H9 (cell line): ENCODE results near the gene WDR55. TPM values are rescaled to one million over a fixed set of nuclear protein-coding genes. Genes with fewer than 3 reads are reported as not detected.
"Not testable (repeated sequence)": the region's sequence is repeated elsewhere in the genome, so short reads cannot be mapped to it uniquely, and the experiment has no call there.

Source experiments
- DNase-seq: peaks from one replicate; pipeline ENCODE4 v3.0.0-alpha.2; 2017
- H2AFZ ChIP-seq: one replicate; pipeline ENCODE4 v1.6.1; 2013; ENCODE audit warnings: mild to moderate bottlenecking, low read length, control low read depth, moderate library complexity
- H2AK5ac ChIP-seq: 2 replicates; pipeline ENCODE4 v1.6.1; 2013; ENCODE audit warnings: low read length, control low read depth, mixed read lengths; ENCODE audit not compliant: insufficient read length
- H2BK120ac ChIP-seq: one replicate; pipeline ENCODE4 v1.6.1; 2013; ENCODE audit warnings: low read depth, mild to moderate bottlenecking, low read length, control low read depth, inconsistent platforms; ENCODE audit not compliant: poor library complexity, severe bottlenecking
- H2BK12ac ChIP-seq: 2 replicates; pipeline ENCODE4 v1.6.1; 2013; ENCODE audit warnings: low read length, control low read depth, mixed read lengths, low read depth; ENCODE audit not compliant: insufficient read length
- H2BK15ac ChIP-seq: 2 replicates; pipeline ENCODE4 v1.6.1; 2013; ENCODE audit warnings: low read depth, low read length, control low read depth
- H2BK20ac ChIP-seq: one replicate; pipeline ENCODE4 v1.6.1; 2013; ENCODE audit warnings: low read depth, mild to moderate bottlenecking, low read length, control low read depth, inconsistent platforms; ENCODE audit not compliant: poor library complexity, severe bottlenecking
- H2BK5ac ChIP-seq: 2 replicates; pipeline ENCODE4 v1.6.1; 2013; ENCODE audit warnings: low read length, control low read depth, mixed read lengths; ENCODE audit not compliant: insufficient read length
- H3K14ac ChIP-seq: 2 replicates; pipeline ENCODE4 v1.6.1; 2013; ENCODE audit warnings: low read length, control low read depth; ENCODE audit not compliant: insufficient read depth
- H3K18ac ChIP-seq: 2 replicates; pipeline ENCODE4 v1.6.1; 2013; ENCODE audit warnings: low read depth, mild to moderate bottlenecking, mixed read lengths, low read length, control low read depth; ENCODE audit not compliant: insufficient read length
- H3K23ac ChIP-seq: 2 replicates; pipeline ENCODE4 v1.6.1; 2013; ENCODE audit warnings: low read length, control low read depth, mixed read lengths, low read depth; ENCODE audit not compliant: insufficient read length
- H3K23me2 ChIP-seq: 2 replicates; pipeline ENCODE4 v1.6.1; 2013; ENCODE audit warnings: low read depth, mild to moderate bottlenecking, mixed read lengths, low read length, control low read depth; ENCODE audit not compliant: insufficient read length, poor library complexity, severe bottlenecking
- H3K27ac ChIP-seq: 2 replicates; pipeline ENCODE4 v1.5.1; 2013; ENCODE audit warnings: low read length, control low read depth, mixed read lengths, low read depth; ENCODE audit not compliant: insufficient read length
- H3K27me3 ChIP-seq: 2 replicates; pipeline ENCODE4 v1.6.1; 2013; ENCODE audit warnings: low read length, control low read depth, inconsistent platforms; ENCODE audit not compliant: insufficient read depth
- H3K4ac ChIP-seq: 2 replicates; pipeline ENCODE4 v1.6.1; 2013; ENCODE audit warnings: low read depth, mild to moderate bottlenecking, control low read depth, inconsistent platforms, low read length, moderate library complexity
- H3K4me1 ChIP-seq: 2 replicates; pipeline ENCODE4 v1.6.1; 2013; ENCODE audit warnings: low read length, control low read depth, inconsistent platforms; ENCODE audit not compliant: insufficient read depth
- H3K4me2 ChIP-seq: 2 replicates; pipeline ENCODE4 v1.6.1; 2013; ENCODE audit warnings: low read length, control low read depth, mixed read lengths; ENCODE audit not compliant: insufficient read length, insufficient read depth
- H3K56ac ChIP-seq: 2 replicates; pipeline ENCODE4 v1.6.1; 2013; ENCODE audit warnings: low read depth, mild to moderate bottlenecking, mixed read lengths, low read length, control low read depth; ENCODE audit not compliant: insufficient read length
- H3K79me1 ChIP-seq: 2 replicates; pipeline ENCODE4 v1.6.1; 2013; ENCODE audit warnings: low read depth, mild to moderate bottlenecking, moderate library complexity, low read length, control low read depth, inconsistent platforms; ENCODE audit not compliant: insufficient read depth, poor library complexity, severe bottlenecking
- H3K79me2 ChIP-seq: 2 replicates; pipeline ENCODE4 v1.6.1; 2013; ENCODE audit warnings: low read length, control low read depth, inconsistent platforms; ENCODE audit not compliant: insufficient read depth
- H3K9ac ChIP-seq: 2 replicates; pipeline ENCODE4 v1.6.1; 2013; ENCODE audit warnings: low read length, control low read depth, mixed read lengths; ENCODE audit not compliant: insufficient read length; ENCODE audit errors: extremely low read depth
- H3K9me3 ChIP-seq: one replicate; pipeline ENCODE4 v1.6.1; 2013; ENCODE audit warnings: low read depth, low read length, inconsistent platforms; ENCODE audit not compliant: control insufficient read depth
- H3T11ph ChIP-seq: one replicate; pipeline ENCODE4 v1.6.1; 2013; ENCODE audit warnings: mild to moderate bottlenecking, low read length, control low read depth, inconsistent platforms
- H4K20me1 ChIP-seq: one replicate; pipeline ENCODE4 v1.6.1; 2013; ENCODE audit not compliant: control insufficient read depth, insufficient read length, insufficient read depth
- H4K5ac ChIP-seq: 2 replicates; pipeline ENCODE4 v1.6.1; 2013; ENCODE audit warnings: low read depth, mild to moderate bottlenecking, mixed read lengths, low read length, control low read depth; ENCODE audit not compliant: insufficient read length
- H4K8ac ChIP-seq: replicated peaks from 2 replicates; pipeline ENCODE4 v1.6.1; 2013; ENCODE audit warnings: low read length, control low read depth, mixed read lengths, low read depth; ENCODE audit not compliant: insufficient read length
- H4K91ac ChIP-seq: 2 replicates; pipeline ENCODE4 v1.6.1; 2013; ENCODE audit warnings: low read depth, mild to moderate bottlenecking, moderate library complexity, mixed read lengths, low read length, control low read depth; ENCODE audit not compliant: insufficient read length
- H3K27ac Mint-ChIP-seq, 3 experiments: 2 replicates in 2 of 3; 3 replicates in 1 of 3; pipeline ENCODE4 v1.8.0; 2020 to 2021; ENCODE audit warnings: mixed read lengths in 3 of 3, mild to moderate bottlenecking in 1 of 3, moderate library complexity in 1 of 3
- H3K27me3 Mint-ChIP-seq: 2 replicates; pipeline ENCODE4 v1.8.0; 2021; ENCODE audit warnings: low read depth, mild to moderate bottlenecking, moderate library complexity, mixed read lengths
- H3K36me3 Mint-ChIP-seq, 3 experiments: 2 replicates in 2 of 3; 3 replicates in 1 of 3; pipeline ENCODE4 v1.8.0; 2020 to 2021; ENCODE audit warnings: low read depth in 3 of 3, mixed read lengths in 3 of 3; ENCODE audit not compliant: insufficient read depth in 1 of 3
- H3K4me1 Mint-ChIP-seq, 2 experiments: 2 replicates each; pipeline ENCODE4 v1.8.0; 2020; ENCODE audit warnings: mixed read lengths in 2 of 2
- H3K4me3 Mint-ChIP-seq, 2 experiments: 2 replicates in 1 of 2; 3 replicates in 1 of 2; pipeline ENCODE4 v1.8.0; 2020 to 2021; ENCODE audit warnings: mild to moderate bottlenecking in 2 of 2, mixed read lengths in 2 of 2, moderate library complexity in 1 of 2
- H3K9me3 Mint-ChIP-seq, 2 experiments: 2 replicates in 1 of 2; 3 replicates in 1 of 2; pipeline ENCODE4 v1.8.0; 2020; ENCODE audit warnings: mild to moderate bottlenecking in 2 of 2, mixed read lengths in 2 of 2, moderate library complexity in 1 of 2
- WGBS: extraction: QIAGEN DNeasy Blood & Tissue Kit; methylation state at CpG from one replicate; pipeline ENCODE4 v1.1.7; 2013; ENCODE audit warnings: missing lambda C conversion rate, low lambda C conversion rate, mixed read lengths; ENCODE audit not compliant: insufficient read length; ENCODE audit errors: extremely low coverage; 5-methylcytosine and 5-hydroxymethylcytosine counted together
- total RNA-seq: library from RNA; stranded (reverse); gene quantifications from 2 replicates; pipeline ENCODE4 v1.2.1, GENCODE V29; 2021
- TF ChIP-seq, protein P1 (sequence below): fragments of 200-600 bp; sonication (generic); conservative IDR thresholded peaks from 3 replicates; pipeline ENCODE4 v1.8.0; 2021; ENCODE audit warnings: antibody characterized with exemption, mild to moderate bottlenecking

WDR55 gene
- total RNA-seq, 1 experiment from 2014 or later, result 24.7 TPM

DNA sequence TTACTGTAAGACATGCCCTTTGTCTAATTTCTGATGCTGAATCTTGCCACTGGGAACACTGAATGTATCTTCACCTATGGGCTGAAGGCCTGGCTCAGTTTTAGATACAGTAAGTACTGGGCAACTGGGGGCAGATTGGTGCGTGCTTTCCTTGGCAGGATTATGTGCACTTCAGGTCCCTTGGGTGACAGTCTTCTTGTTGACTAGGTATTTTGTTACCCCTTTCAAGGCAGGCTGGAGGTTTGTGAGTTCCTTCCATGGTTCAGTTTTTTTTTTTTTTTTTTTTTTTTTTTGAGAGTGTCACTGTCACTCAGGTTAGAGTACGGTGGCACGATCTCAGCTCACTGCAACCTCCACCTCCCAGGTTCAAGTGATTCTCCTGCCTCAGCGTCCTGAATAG is 43.1 kb downstream of the WDR55 start:
- Histone ChIP-seq H3K23me2 (peaks cover 2% of the 10 kb centered on the region), H3K27me3 (no peaks in the 10 kb centered on the region), H2BK12ac (no peak overlapping the region), H3K79me1 (no peaks in the 10 kb centered on the region), H4K5ac (no peak overlapping the region), H4K91ac (no peak overlapping the region), H3K79me2 (no peaks in the 10 kb centered on the region), H3K4ac (no peak overlapping the region), H2BK20ac (no peak overlapping the region), H2BK15ac (no peak overlapping the region), H4K8ac (no peak overlapping the region), H2BK5ac (no peak overlapping the region), H2AK5ac (no peak overlapping the region), H2BK120ac (no peak overlapping the region), H3K4me2 (no peak overlapping the region), H3K27ac (no peak overlapping the region), H3K4me1 (no peaks in the 10 kb centered on the region), H4K20me1 (no peaks in the 10 kb centered on the region), H3K23ac (no peak overlapping the region), H3K9ac (no peak overlapping the region), H3K9me3 (no peaks in the 10 kb centered on the region), H3K56ac (no peak overlapping the region), H3T11ph (no peak overlapping the region), H3K18ac (no peak overlapping the region), H2AFZ (no peak overlapping the region), H3K14ac (no peak overlapping the region)
- TF ChIP-seq, protein P1, sequence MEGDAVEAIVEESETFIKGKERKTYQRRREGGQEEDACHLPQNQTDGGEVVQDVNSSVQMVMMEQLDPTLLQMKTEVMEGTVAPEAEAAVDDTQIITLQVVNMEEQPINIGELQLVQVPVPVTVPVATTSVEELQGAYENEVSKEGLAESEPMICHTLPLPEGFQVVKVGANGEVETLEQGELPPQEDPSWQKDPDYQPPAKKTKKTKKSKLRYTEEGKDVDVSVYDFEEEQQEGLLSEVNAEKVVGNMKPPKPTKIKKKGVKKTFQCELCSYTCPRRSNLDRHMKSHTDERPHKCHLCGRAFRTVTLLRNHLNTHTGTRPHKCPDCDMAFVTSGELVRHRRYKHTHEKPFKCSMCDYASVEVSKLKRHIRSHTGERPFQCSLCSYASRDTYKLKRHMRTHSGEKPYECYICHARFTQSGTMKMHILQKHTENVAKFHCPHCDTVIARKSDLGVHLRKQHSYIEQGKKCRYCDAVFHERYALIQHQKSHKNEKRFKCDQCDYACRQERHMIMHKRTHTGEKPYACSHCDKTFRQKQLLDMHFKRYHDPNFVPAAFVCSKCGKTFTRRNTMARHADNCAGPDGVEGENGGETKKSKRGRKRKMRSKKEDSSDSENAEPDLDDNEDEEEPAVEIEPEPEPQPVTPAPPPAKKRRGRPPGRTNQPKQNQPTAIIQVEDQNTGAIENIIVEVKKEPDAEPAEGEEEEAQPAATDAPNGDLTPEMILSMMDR, result no peak
- no CpG with 5 or more reads among the region's 4 CpGs for WGBS
- Mint-ChIP-seq H3K4me1 (peaks cover 6 to 12% of the 10 kb centered on the region in 2 experiments), H3K36me3 (peaks cover 24 to 43% (median 33%) of the 10 kb centered on the region in 3 experiments), H3K27me3 (peaks cover 3% of the 10 kb centered on the region; the same call in 1 of the 2 replicates), H3K9me3 (no peaks in the 10 kb centered on the region; a peak in 1 of 5 replicates), H3K27ac (no peak overlapping the region), H3K4me3 (no peak overlapping the region)
- DNase-seq, result no peak

DNA sequence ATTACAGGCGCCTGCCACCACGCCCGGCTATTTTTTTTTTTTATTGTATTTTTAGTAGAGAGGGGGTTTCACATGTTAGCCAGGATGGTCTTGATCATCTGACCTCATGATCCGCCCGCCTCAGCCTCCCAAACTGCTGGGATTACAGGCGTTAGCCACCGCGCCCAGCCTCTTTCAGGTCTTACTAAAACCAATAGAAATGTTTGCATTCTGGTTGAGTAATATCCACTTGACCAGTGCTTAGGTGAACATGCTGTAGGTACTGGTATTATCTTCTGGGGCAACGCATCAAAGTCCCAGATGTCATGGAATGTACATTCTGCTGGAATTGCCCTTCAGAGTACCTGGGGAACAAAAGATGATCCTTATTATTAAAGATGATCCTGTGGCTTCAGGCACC is 44.1 kb downstream of the WDR55 start:
- not testable (repeated sequence) for H3K23ac ChIP-seq, H3K4me2 ChIP-seq, H3K27me3 Mint-ChIP-seq, H2BK15ac ChIP-seq, H2BK5ac ChIP-seq, H2BK20ac ChIP-seq, H3K56ac ChIP-seq, H3K18ac ChIP-seq, H4K5ac ChIP-seq, H3K14ac ChIP-seq, H3K9me3 Mint-ChIP-seq, H2BK120ac ChIP-seq, H3K9ac ChIP-seq, H4K91ac ChIP-seq, H2BK12ac ChIP-seq, DNase-seq, H4K20me1 ChIP-seq, H3K23me2 ChIP-seq, H3K79me2 ChIP-seq, H3K27ac ChIP-seq, H3K9me3 ChIP-seq, H3K4me3 Mint-ChIP-seq, H3T11ph ChIP-seq, H3K27me3 ChIP-seq, H3K4ac ChIP-seq, H2AFZ ChIP-seq, H2AK5ac ChIP-seq, H3K79me1 ChIP-seq, H3K4me1 ChIP-seq, H3K27ac Mint-ChIP-seq, H4K8ac ChIP-seq
- peaks cover 18 to 33% (median 27%) of the 10 kb centered on the region in 3 experiments for H3K36me3 Mint-ChIP-seq
- peaks cover 6 to 12% of the 10 kb centered on the region in 2 experiments for H3K4me1 Mint-ChIP-seq
- no CpG with 5 or more reads among the region's 9 CpGs for WGBS
